D721Med (cell line): ENCODE measurements around the gene NRG3.

Experiments
- DNase-seq: peaks from one replicate; pipeline ENCODE4 v3.0.0; 2011; ENCODE audit warnings: low spot score; ENCODE audit not compliant: insufficient read length
- FAIRE-seq: peaks from 2 replicates; lab custom pipeline; 2011; peaks lifted over from hg19 to GRCh38; lab: Jason Lieb, UNC
- TF ChIP-seq, protein P1 (sequence below): IDR thresholded peaks from 2 replicates; pipeline ENCODE4 v1.5.1; 2012; ENCODE audit warnings: mild to moderate bottlenecking, control low read depth; ENCODE audit not compliant: insufficient read depth; ENCODE audit errors: missing control alignments

NRG3 gene

GRCh38 chr10:82908751-82909150 is 1033.8 kb downstream of the NRG3 start:
- DNase-seq: no peak
- TF ChIP-seq, protein P1, sequence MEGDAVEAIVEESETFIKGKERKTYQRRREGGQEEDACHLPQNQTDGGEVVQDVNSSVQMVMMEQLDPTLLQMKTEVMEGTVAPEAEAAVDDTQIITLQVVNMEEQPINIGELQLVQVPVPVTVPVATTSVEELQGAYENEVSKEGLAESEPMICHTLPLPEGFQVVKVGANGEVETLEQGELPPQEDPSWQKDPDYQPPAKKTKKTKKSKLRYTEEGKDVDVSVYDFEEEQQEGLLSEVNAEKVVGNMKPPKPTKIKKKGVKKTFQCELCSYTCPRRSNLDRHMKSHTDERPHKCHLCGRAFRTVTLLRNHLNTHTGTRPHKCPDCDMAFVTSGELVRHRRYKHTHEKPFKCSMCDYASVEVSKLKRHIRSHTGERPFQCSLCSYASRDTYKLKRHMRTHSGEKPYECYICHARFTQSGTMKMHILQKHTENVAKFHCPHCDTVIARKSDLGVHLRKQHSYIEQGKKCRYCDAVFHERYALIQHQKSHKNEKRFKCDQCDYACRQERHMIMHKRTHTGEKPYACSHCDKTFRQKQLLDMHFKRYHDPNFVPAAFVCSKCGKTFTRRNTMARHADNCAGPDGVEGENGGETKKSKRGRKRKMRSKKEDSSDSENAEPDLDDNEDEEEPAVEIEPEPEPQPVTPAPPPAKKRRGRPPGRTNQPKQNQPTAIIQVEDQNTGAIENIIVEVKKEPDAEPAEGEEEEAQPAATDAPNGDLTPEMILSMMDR: no peak
- FAIRE-seq: no peak

- DNase-seq (no peak), FAIRE-seq (no peak)
- TF ChIP-seq, protein P1: no peak
Measured at GRCh38 chr10:82910301-82910700, 1035.3 kb downstream of the NRG3 start.

DNA sequence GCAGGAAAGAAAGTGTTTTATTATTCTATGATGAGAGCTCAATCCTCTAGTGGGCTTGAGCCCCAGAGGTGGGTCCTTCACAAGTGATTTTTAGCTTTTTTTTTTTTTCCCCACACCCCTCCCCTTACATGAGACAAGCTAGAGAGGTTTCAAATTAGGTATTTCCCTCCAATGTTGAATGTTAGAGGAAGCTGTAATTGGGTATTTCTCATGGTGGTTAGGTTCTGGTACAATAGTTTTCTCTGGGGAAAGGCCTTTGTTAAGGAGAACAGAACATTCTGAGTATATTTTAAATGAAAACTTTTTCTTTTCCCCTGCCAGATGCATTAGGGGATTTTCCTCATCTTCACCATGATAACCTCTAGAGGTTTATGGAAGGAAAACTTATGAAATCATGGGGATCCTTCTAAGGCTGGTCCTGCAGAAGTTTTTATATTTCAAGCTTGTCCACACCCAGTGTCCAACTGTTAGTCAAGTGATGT is 1039.7 kb downstream of the NRG3 start:
- FAIRE-seq (no peak), DNase-seq (no peak)
- TF ChIP-seq, protein P1: no peak

- DNase-seq (no peak), FAIRE-seq (no peak)
- TF ChIP-seq, protein P1: no peak
Measured at GRCh38 chr10:82916941-82917340, 1041.9 kb downstream of the NRG3 start.

DNA sequence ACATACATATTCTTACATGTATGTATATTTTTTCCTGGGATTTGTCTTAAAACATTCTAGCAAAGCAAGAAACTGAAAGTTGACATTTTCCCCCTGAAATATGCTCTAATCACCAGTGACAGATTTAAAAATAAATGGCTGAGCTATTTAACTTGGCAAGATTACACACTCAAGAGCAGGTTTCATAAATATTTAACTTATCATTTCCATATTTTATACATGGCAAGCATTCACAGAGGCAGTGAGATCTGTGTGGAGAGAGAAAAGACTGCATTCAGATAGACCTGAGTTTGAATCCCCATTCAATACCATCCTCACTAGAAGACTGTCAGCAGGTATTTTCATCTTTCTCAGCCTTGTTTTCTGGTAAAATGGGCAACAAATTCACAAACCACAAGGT is 1043.0 kb downstream of the NRG3 start:
- DNase-seq (no peak), FAIRE-seq (no peak)
- TF ChIP-seq, protein P1: no peak

- TF ChIP-seq, protein P1: no peak
- FAIRE-seq: no peak
- no peak for DNase-seq
Measured at GRCh38 chr10:82922046-82922445, 1047.1 kb downstream of the NRG3 start.

DNA sequence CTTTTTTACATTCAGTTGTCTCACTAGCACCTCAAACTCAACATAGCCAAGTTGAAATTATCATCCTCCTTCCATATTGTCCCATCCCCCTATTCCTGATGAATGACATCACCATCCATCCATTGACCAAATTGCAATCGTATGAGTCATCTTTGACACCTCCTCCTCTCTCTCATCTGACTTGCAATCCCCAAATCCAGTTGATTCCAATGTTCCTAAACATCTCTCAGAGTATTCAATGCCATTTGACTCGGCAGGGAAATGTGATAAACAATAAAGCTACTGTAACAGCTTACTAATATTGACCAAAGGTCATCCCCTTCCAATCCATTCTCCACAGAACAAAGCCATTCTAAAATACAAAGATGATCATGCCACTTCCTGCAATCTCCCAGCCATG is 1047.8 kb downstream of the NRG3 start:
- DNase-seq: no peak
- no peak for FAIRE-seq
- TF ChIP-seq, protein P1: no peak
